Lung (tissue), 12 donors: ENCODE measurements around the gene TFAP2E. TPM values are rescaled to one million over a fixed set of nuclear protein-coding genes. Genes with fewer than 3 reads are reported as not detected.
A peak's percentile ranks its signal among the peaks of the same experiment; 100 is the strongest.

ENCODE experiments used
- ATAC-seq: fragments of 200-7000 bp; cut with Tn5 transposase; one replicate; pipeline ENCODE4 v1.9.1; 2020; ENCODE audit warnings: moderate number of reproducible peaks; ENCODE audit not compliant: insufficient read depth, low FRiP score
- DNase-seq, 3 donors: peaks; one replicate each; pipeline ENCODE4 v3.0.0-alpha.2; 2013 to 2017
- H3K27ac ChIP-seq, 2 donors: one replicate each; pipeline ENCODE4 v1.5.1; 2013; ENCODE audit warnings: mild to moderate bottlenecking in 2 of 2, moderate library complexity in 2 of 2, control low read depth in 1 of 2, inconsistent platforms in 1 of 2, low read depth in 1 of 2, low read length in 1 of 2
- H3K27me3 ChIP-seq, 3 donors: one replicate each; pipeline ENCODE4 v1.5.1; 2013; ENCODE audit warnings: low read length in 2 of 3; ENCODE audit not compliant: control insufficient read depth in 3 of 3, insufficient read depth in 3 of 3
- H3K36me3 ChIP-seq, 4 donors: one replicate each; pipeline ENCODE4 v1.5.1; 2013; ENCODE audit warnings: low read length in 4 of 4, mild to moderate bottlenecking in 1 of 4, moderate library complexity in 1 of 4; ENCODE audit not compliant: control insufficient read depth in 4 of 4, insufficient read depth in 4 of 4
- H3K4me1 ChIP-seq, 5 donors: one replicate each; pipeline ENCODE4 v1.5.1; 2013; ENCODE audit warnings: low read length in 5 of 5, mild to moderate bottlenecking in 2 of 5, moderate library complexity in 1 of 5; ENCODE audit not compliant: control insufficient read depth in 5 of 5, insufficient read depth in 5 of 5
- H3K4me3 ChIP-seq: one replicate; pipeline ENCODE4 v1.5.1; 2013; ENCODE audit warnings: mild to moderate bottlenecking, control low read depth, moderate library complexity
- H3K9ac ChIP-seq, 2 donors: one replicate each; pipeline ENCODE4 v1.5.1; 2013; ENCODE audit warnings: low read length in 2 of 2, control low read depth in 1 of 2; ENCODE audit not compliant: insufficient read depth in 1 of 2
- H3K9me3 ChIP-seq, 4 donors: one replicate each; pipeline ENCODE4 v1.5.1; 2013; ENCODE audit warnings: low read length in 3 of 4, mild to moderate bottlenecking in 1 of 4, moderate library complexity in 1 of 4; ENCODE audit not compliant: control insufficient read depth in 4 of 4, insufficient read depth in 3 of 4
- WGBS, 2 donors: extraction: QIAGEN DNeasy Blood & Tissue Kit; methylation state at CpG; one replicate each; pipeline ENCODE4 v1.1.7; 2013; 5-methylcytosine and 5-hydroxymethylcytosine counted together
- polyA plus RNA-seq, 2 donors: library from polyadenylated mRNA; stranded (reverse); fragments of 200-250 nt; gene quantifications; one replicate each; pipeline ENCODE4 v1.2.1, GENCODE V29; 2013
- total RNA-seq, 2 donors: library from RNA; depleted of rRNA in 1 of 2; stranded (reverse); fragments of >200 nt in 1 of 2; gene quantifications; one replicate each; pipeline ENCODE4 v1.2.1, GENCODE V29; 2014 to 2021
- TF ChIP-seq, protein P1 (sequence below): IDR thresholded peaks from 2 replicates; pipeline ENCODE4 v1.5.1; 2012; ENCODE audit warnings: mild to moderate bottlenecking; ENCODE audit errors: control extremely low read depth, extremely low read depth
- donor health status: control.
- donor health status: control.
- donor health status: Bipolar disorder and iron deficiency.
- donor health status: healthy.
- donor health status: DM: yes; HTN: yes; CAD: no.

The TFAP2E gene
- total and polyA plus RNA-seq, 4 donors: 1.4 to 2.5 (median 1.9) TPM

DNA sequence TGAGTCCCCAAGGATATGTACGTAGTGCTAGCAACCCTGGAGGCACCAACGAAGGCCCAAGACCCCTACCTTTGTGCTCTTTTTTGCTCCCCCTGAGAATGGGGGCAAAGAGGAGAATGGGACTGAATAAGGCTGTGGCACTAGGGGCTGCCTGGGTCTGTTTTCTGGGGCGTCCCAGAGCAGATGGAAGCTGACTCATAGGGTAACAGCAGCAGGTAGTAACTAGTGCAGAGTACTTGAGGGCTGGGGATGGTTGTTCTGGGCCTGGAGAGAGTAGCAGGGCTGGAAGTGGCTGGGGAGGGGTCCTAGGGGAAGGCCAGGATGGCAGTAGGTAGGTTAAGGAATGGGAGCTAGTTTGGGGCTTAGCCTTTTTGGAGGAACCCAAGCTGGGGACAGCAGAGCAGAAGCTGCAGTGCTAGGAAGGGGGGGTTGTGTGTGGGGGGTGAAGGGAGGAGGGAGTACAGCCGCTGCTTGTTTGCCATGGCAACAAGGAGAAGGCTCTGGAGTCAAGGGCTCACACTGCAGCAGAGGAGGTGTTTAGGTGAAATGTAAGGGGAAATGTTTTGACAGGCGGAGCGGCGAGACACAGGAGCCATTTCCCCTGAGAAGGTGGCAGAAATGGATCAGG is 13.7 kb upstream of the TFAP2E start:
- peaks cover 0 to 40% (median 17%) of the 10 kb centered on the region in 5 donors for H3K4me1 ChIP-seq
- H3K36me3 ChIP-seq: peaks cover 0 to 16% (median 9%) of the 10 kb centered on the region in 4 donors
- H3K9me3 ChIP-seq: no peaks in the 10 kb centered on the region
- ATAC-seq: no peak
- no peaks in the 10 kb centered on the region for H3K27me3 ChIP-seq
- no peak overlapping the region for H3K4me3 ChIP-seq
- DNase-seq: no peak
- H3K27ac ChIP-seq: peak overlapping the region in 1 of 2 donors; percentile 11
- WGBS, 2 donors: 69 to 75% methylated on average over 7 of the region's 7 CpGs
- TF ChIP-seq, protein P1, sequence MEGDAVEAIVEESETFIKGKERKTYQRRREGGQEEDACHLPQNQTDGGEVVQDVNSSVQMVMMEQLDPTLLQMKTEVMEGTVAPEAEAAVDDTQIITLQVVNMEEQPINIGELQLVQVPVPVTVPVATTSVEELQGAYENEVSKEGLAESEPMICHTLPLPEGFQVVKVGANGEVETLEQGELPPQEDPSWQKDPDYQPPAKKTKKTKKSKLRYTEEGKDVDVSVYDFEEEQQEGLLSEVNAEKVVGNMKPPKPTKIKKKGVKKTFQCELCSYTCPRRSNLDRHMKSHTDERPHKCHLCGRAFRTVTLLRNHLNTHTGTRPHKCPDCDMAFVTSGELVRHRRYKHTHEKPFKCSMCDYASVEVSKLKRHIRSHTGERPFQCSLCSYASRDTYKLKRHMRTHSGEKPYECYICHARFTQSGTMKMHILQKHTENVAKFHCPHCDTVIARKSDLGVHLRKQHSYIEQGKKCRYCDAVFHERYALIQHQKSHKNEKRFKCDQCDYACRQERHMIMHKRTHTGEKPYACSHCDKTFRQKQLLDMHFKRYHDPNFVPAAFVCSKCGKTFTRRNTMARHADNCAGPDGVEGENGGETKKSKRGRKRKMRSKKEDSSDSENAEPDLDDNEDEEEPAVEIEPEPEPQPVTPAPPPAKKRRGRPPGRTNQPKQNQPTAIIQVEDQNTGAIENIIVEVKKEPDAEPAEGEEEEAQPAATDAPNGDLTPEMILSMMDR: no peak
- H3K9ac ChIP-seq: no peak overlapping the region

DNA sequence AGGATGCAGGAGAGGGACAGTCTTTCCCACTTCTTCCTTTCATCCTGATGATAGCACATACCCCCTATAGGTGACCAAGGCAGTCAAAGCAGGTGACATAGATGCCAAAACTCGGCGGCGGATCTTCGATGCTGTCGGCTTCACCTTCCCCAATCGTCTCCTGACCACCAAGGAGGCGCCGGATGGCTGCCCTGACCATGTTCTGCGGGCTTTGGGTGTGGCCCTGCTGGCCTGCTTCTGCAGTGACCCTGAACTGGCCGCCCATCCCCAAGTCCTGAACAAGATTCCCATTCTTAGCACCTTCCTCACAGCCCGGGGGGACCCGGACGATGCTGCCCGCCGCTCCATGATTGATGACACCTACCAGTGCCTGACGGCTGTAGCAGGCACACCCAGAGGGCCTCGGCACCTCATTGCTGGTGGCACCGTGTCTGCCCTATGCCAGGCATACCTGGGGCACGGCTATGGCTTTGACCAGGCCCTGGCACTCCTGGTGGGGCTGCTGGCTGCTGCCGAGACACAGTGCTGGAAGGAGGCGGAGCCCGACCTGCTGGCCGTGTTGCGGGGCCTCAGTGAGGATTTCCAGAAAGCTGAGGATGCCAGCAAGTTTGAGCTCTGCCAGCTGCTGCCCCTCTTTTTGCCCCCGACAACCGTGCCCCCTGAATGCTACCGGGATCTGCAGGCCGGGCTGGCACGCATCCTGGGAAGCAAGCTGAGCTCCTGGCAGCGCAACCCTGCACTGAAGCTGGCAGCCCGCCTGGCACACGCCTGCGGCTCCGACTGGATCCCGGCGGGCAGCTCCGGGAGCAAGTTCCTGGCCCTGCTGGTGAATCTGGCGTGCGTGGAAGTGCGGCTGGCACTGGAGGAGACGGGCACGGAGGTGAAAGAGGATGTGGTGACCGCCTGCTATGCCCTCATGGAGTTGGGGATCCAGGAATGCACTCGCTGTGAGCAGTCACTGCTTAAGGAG is 12.6 kb upstream of the TFAP2E start:
- Histone ChIP-seq H3K27me3 (no peaks in the 10 kb centered on the region), H3K36me3 (peaks cover 0 to 22% (median 9%) of the 10 kb centered on the region in 4 donors), H3K9me3 (no peaks in the 10 kb centered on the region), H3K4me1 (peaks cover 0 to 29% (median 10%) of the 10 kb centered on the region in 5 donors), H3K9ac (no peak overlapping the region), H3K4me3 (no peak overlapping the region), H3K27ac (no peak overlapping the region)
- WGBS, 2 donors: 74 to 78% methylated on average over 44 of the region's 44 CpGs
- ATAC-seq (no peak), DNase-seq (no peak)
- TF ChIP-seq, protein P1: no peak

DNA sequence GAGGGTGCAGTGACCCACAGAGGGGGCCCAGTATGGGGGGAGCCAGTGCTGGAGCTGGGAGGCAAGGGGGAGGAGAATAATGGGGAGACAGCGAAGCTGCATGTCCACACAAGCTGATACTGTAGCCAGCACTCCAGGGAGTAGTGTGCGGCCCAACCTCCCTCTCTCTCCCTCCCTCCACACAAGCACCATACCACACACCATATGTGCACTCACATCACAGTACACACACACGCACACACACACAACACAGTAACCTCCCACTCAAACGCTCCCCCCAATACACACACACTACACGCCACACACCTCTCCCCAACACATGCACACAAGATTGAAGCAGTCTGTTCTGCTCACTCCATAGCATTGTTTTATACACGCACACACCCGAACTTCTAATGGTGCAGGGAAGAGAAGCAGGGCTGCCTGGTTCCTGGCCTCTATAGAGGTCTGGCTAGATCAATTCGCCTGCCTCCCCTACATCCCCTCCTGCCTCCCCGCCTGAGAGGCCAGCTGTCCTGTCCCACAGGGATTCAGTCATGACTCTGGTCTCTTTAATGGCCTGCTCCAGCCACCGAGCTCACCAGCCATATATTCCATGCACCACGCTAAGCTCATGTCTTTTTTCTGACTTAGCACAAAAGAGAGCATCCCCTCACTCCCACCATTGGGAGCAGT is 11.7 kb upstream of the TFAP2E start:
- 90 to 94% methylated on average over 11 of the region's 11 CpGs for WGBS, 2 donors
- peaks cover 0 to 24% (median 11%) of the 10 kb centered on the region in 4 donors for H3K36me3 ChIP-seq
- no peak overlapping the region for H3K4me3 ChIP-seq
- TF ChIP-seq, protein P1: no peak
- H3K27ac ChIP-seq: no peak overlapping the region
- ATAC-seq (no peak), DNase-seq (no peak)
- no peak overlapping the region for H3K9ac ChIP-seq
- H3K4me1 ChIP-seq: peaks cover 0 to 21% (median 2%) of the 10 kb centered on the region in 5 donors
- H3K9me3 ChIP-seq: no peaks in the 10 kb centered on the region
- no peaks in the 10 kb centered on the region for H3K27me3 ChIP-seq
